H9 (cell line): ENCODE results near the gene NOP9. TPM values are rescaled to one million over a fixed set of nuclear protein-coding genes. Genes with fewer than 3 reads are reported as not detected.
A peak's percentile ranks its signal among the peaks of the same experiment; 100 is the strongest.

Experiments
- DNase-seq: peaks from one replicate; pipeline ENCODE4 v3.0.0-alpha.2; 2017
- H2AFZ ChIP-seq: one replicate; pipeline ENCODE4 v1.6.1; 2013; ENCODE audit warnings: mild to moderate bottlenecking, low read length, control low read depth, moderate library complexity
- H2AK5ac ChIP-seq: 2 replicates; pipeline ENCODE4 v1.6.1; 2013; ENCODE audit warnings: low read length, control low read depth, mixed read lengths; ENCODE audit not compliant: insufficient read length
- H2BK120ac ChIP-seq: one replicate; pipeline ENCODE4 v1.6.1; 2013; ENCODE audit warnings: low read depth, mild to moderate bottlenecking, low read length, control low read depth, inconsistent platforms; ENCODE audit not compliant: poor library complexity, severe bottlenecking
- H2BK12ac ChIP-seq: 2 replicates; pipeline ENCODE4 v1.6.1; 2013; ENCODE audit warnings: low read length, control low read depth, mixed read lengths, low read depth; ENCODE audit not compliant: insufficient read length
- H2BK15ac ChIP-seq: 2 replicates; pipeline ENCODE4 v1.6.1; 2013; ENCODE audit warnings: low read depth, low read length, control low read depth
- H2BK20ac ChIP-seq: one replicate; pipeline ENCODE4 v1.6.1; 2013; ENCODE audit warnings: low read depth, mild to moderate bottlenecking, low read length, control low read depth, inconsistent platforms; ENCODE audit not compliant: poor library complexity, severe bottlenecking
- H2BK5ac ChIP-seq: 2 replicates; pipeline ENCODE4 v1.6.1; 2013; ENCODE audit warnings: low read length, control low read depth, mixed read lengths; ENCODE audit not compliant: insufficient read length
- H3K14ac ChIP-seq: 2 replicates; pipeline ENCODE4 v1.6.1; 2013; ENCODE audit warnings: low read length, control low read depth; ENCODE audit not compliant: insufficient read depth
- H3K18ac ChIP-seq: 2 replicates; pipeline ENCODE4 v1.6.1; 2013; ENCODE audit warnings: low read depth, mild to moderate bottlenecking, mixed read lengths, low read length, control low read depth; ENCODE audit not compliant: insufficient read length
- H3K23ac ChIP-seq: 2 replicates; pipeline ENCODE4 v1.6.1; 2013; ENCODE audit warnings: low read length, control low read depth, mixed read lengths, low read depth; ENCODE audit not compliant: insufficient read length
- H3K23me2 ChIP-seq: 2 replicates; pipeline ENCODE4 v1.6.1; 2013; ENCODE audit warnings: low read depth, mild to moderate bottlenecking, mixed read lengths, low read length, control low read depth; ENCODE audit not compliant: insufficient read length, poor library complexity, severe bottlenecking
- H3K27ac ChIP-seq: 2 replicates; pipeline ENCODE4 v1.5.1; 2013; ENCODE audit warnings: low read length, control low read depth, mixed read lengths, low read depth; ENCODE audit not compliant: insufficient read length
- H3K27me3 ChIP-seq: 2 replicates; pipeline ENCODE4 v1.6.1; 2013; ENCODE audit warnings: low read length, control low read depth, inconsistent platforms; ENCODE audit not compliant: insufficient read depth
- H3K4ac ChIP-seq: 2 replicates; pipeline ENCODE4 v1.6.1; 2013; ENCODE audit warnings: low read depth, mild to moderate bottlenecking, control low read depth, inconsistent platforms, low read length, moderate library complexity
- H3K4me1 ChIP-seq: 2 replicates; pipeline ENCODE4 v1.6.1; 2013; ENCODE audit warnings: low read length, control low read depth, inconsistent platforms; ENCODE audit not compliant: insufficient read depth
- H3K4me2 ChIP-seq: 2 replicates; pipeline ENCODE4 v1.6.1; 2013; ENCODE audit warnings: low read length, control low read depth, mixed read lengths; ENCODE audit not compliant: insufficient read length, insufficient read depth
- H3K56ac ChIP-seq: 2 replicates; pipeline ENCODE4 v1.6.1; 2013; ENCODE audit warnings: low read depth, mild to moderate bottlenecking, mixed read lengths, low read length, control low read depth; ENCODE audit not compliant: insufficient read length
- H3K79me1 ChIP-seq: 2 replicates; pipeline ENCODE4 v1.6.1; 2013; ENCODE audit warnings: low read depth, mild to moderate bottlenecking, moderate library complexity, low read length, control low read depth, inconsistent platforms; ENCODE audit not compliant: insufficient read depth, poor library complexity, severe bottlenecking
- H3K79me2 ChIP-seq: 2 replicates; pipeline ENCODE4 v1.6.1; 2013; ENCODE audit warnings: low read length, control low read depth, inconsistent platforms; ENCODE audit not compliant: insufficient read depth
- H3K9ac ChIP-seq: 2 replicates; pipeline ENCODE4 v1.6.1; 2013; ENCODE audit warnings: low read length, control low read depth, mixed read lengths; ENCODE audit not compliant: insufficient read length; ENCODE audit errors: extremely low read depth
- H3K9me3 ChIP-seq: one replicate; pipeline ENCODE4 v1.6.1; 2013; ENCODE audit warnings: low read depth, low read length, inconsistent platforms; ENCODE audit not compliant: control insufficient read depth
- H3T11ph ChIP-seq: one replicate; pipeline ENCODE4 v1.6.1; 2013; ENCODE audit warnings: mild to moderate bottlenecking, low read length, control low read depth, inconsistent platforms
- H4K20me1 ChIP-seq: one replicate; pipeline ENCODE4 v1.6.1; 2013; ENCODE audit not compliant: control insufficient read depth, insufficient read length, insufficient read depth
- H4K5ac ChIP-seq: 2 replicates; pipeline ENCODE4 v1.6.1; 2013; ENCODE audit warnings: low read depth, mild to moderate bottlenecking, mixed read lengths, low read length, control low read depth; ENCODE audit not compliant: insufficient read length
- H4K8ac ChIP-seq: replicated peaks from 2 replicates; pipeline ENCODE4 v1.6.1; 2013; ENCODE audit warnings: low read length, control low read depth, mixed read lengths, low read depth; ENCODE audit not compliant: insufficient read length
- H4K91ac ChIP-seq: 2 replicates; pipeline ENCODE4 v1.6.1; 2013; ENCODE audit warnings: low read depth, mild to moderate bottlenecking, moderate library complexity, mixed read lengths, low read length, control low read depth; ENCODE audit not compliant: insufficient read length
- H3K27ac Mint-ChIP-seq, 3 experiments: 2 replicates in 2 of 3; 3 replicates in 1 of 3; pipeline ENCODE4 v1.8.0; 2020 to 2021; ENCODE audit warnings: mixed read lengths in 3 of 3, mild to moderate bottlenecking in 1 of 3, moderate library complexity in 1 of 3
- H3K27me3 Mint-ChIP-seq: 2 replicates; pipeline ENCODE4 v1.8.0; 2021; ENCODE audit warnings: low read depth, mild to moderate bottlenecking, moderate library complexity, mixed read lengths
- H3K36me3 Mint-ChIP-seq, 3 experiments: 2 replicates in 2 of 3; 3 replicates in 1 of 3; pipeline ENCODE4 v1.8.0; 2020 to 2021; ENCODE audit warnings: low read depth in 3 of 3, mixed read lengths in 3 of 3; ENCODE audit not compliant: insufficient read depth in 1 of 3
- H3K4me1 Mint-ChIP-seq, 2 experiments: 2 replicates each; pipeline ENCODE4 v1.8.0; 2020; ENCODE audit warnings: mixed read lengths in 2 of 2
- H3K4me3 Mint-ChIP-seq, 2 experiments: 2 replicates in 1 of 2; 3 replicates in 1 of 2; pipeline ENCODE4 v1.8.0; 2020 to 2021; ENCODE audit warnings: mild to moderate bottlenecking in 2 of 2, mixed read lengths in 2 of 2, moderate library complexity in 1 of 2
- H3K9me3 Mint-ChIP-seq, 2 experiments: 2 replicates in 1 of 2; 3 replicates in 1 of 2; pipeline ENCODE4 v1.8.0; 2020; ENCODE audit warnings: mild to moderate bottlenecking in 2 of 2, mixed read lengths in 2 of 2, moderate library complexity in 1 of 2
- CTCF ChIP-seq: fragments of 200-600 bp; sonication (generic); conservative IDR thresholded peaks from 3 replicates; pipeline ENCODE4 v1.8.0; 2021; ENCODE audit warnings: antibody characterized with exemption, mild to moderate bottlenecking
- WGBS: extraction: QIAGEN DNeasy Blood & Tissue Kit; methylation state at CpG from one replicate; pipeline ENCODE4 v1.1.7; 2013; ENCODE audit warnings: missing lambda C conversion rate, low lambda C conversion rate, mixed read lengths; ENCODE audit not compliant: insufficient read length; ENCODE audit errors: extremely low coverage; 5-methylcytosine and 5-hydroxymethylcytosine counted together
- total RNA-seq: library from RNA; stranded (reverse); gene quantifications from 2 replicates; pipeline ENCODE4 v1.2.1, GENCODE V29; 2021

NOP9 gene
- total RNA-seq, 1 experiment from 2014 or later = 34.7 TPM

- H2BK5ac ChIP-seq = no peak overlapping the region
- DNase-seq = no peak
- no peak overlapping the region for H3K9ac ChIP-seq
- H3K27ac ChIP-seq = no peak overlapping the region
- no peaks in the 10 kb centered on the region for H3K9me3 Mint-ChIP-seq
- H3K27ac Mint-ChIP-seq = no peak overlapping the region
- no CpG with 5 or more reads among the region's 2 CpGs for WGBS
- no peak overlapping the region for H4K91ac ChIP-seq
- H3K79me1 ChIP-seq = no peaks in the 10 kb centered on the region
- H3K23me2 ChIP-seq = peaks cover 8% of the 10 kb centered on the region
- TF ChIP-seq CTCF = no peak
- no peak overlapping the region for H2BK120ac ChIP-seq
- H4K8ac ChIP-seq = no peak overlapping the region
- peak overlapping the region; percentile 1 to 83; a peak in 2 of 5 replicates for H3K4me3 Mint-ChIP-seq
- no peaks in the 10 kb centered on the region for H3K4me1 ChIP-seq
- H2BK20ac ChIP-seq = no peak overlapping the region
- H4K20me1 ChIP-seq = no peaks in the 10 kb centered on the region
- H2AFZ ChIP-seq = no peak overlapping the region
- H3K4me2 ChIP-seq = no peak overlapping the region
- no peak overlapping the region for H2AK5ac ChIP-seq
- no peak overlapping the region for H4K5ac ChIP-seq
- H2BK12ac ChIP-seq = no peak overlapping the region
- H3K9me3 ChIP-seq = no peaks in the 10 kb centered on the region
- H3K4me1 Mint-ChIP-seq = peaks cover 12 to 14% of the 10 kb centered on the region in 2 experiments
- H3K4ac ChIP-seq = no peak overlapping the region
- no peak overlapping the region for H3K23ac ChIP-seq
- no peak overlapping the region for H3K18ac ChIP-seq
- H3K27me3 Mint-ChIP-seq = no peaks in the 10 kb centered on the region
- H3K14ac ChIP-seq = no peak overlapping the region
- no peak overlapping the region for H2BK15ac ChIP-seq
- H3K79me2 ChIP-seq = no peaks in the 10 kb centered on the region
- H3K27me3 ChIP-seq = no peaks in the 10 kb centered on the region
- H3K36me3 Mint-ChIP-seq = 0 out of 7 replicates have a peak, but pooled peaks cover 0 to 4% (median 0%) of the 10 kb centered on the region in 3 experiments
- no peak overlapping the region for H3K56ac ChIP-seq
- H3T11ph ChIP-seq = no peak overlapping the region
These were observed 27.2 kb upstream of the NOP9 start for GRCh38 chr14:24272467-24272866.
